ENCODE results near the gene PISD. TPM values are rescaled to one million over a fixed set of nuclear protein-coding genes. Genes with fewer than 3 reads are reported as not detected.

Gene PISD
- total and polyA plus RNA-seq, 2 of the 8 experiments (the other 6 are each of a cell fraction or from before 2014, with no cell fraction given), result 47.8 to 48.2 TPM

DNA sequence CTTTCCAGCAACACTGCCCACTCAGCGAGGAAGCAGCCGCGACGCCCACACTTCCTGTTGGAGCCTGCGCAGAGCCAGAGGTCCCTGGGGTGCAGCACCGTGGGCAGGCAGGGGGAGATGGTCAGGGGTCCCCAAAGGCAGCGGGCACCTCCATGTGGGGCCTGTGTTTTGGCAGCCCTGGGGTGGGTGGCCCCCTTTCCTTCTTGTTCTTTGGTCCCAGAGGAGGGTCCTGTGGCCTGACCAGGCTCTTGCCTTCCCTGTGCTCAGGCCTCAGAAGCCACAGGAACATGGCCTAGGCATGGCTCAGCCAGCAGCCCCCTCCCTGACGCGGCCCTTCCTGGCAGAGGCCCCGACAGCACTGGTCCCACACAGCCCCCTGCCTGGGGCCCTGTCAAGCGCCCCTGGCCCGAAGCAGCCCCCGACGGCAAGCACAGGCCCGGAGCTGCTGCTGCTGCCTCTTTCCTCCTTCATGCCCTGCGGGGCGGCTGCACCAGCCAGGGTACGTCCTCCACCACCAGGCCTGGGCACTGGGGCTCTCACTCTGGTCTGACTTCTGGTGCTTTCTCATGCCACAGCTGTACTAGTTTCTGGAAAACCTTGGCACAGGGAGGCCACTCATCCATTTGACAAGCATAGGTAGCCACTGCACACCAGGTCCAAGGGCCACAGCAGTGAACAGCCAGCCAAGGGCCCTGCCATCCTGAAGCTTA lies 47.1 kb downstream of the PISD start (continued):
- TF ChIP-seq ATF3 (IDR thresholded peaks at IDR 0.05; ENCODE audit: insufficient read depth, low read depth, low read length) (no peak), TAF7 (optimal IDR thresholded peaks at IDR 0.05; ENCODE audit: borderline replicate concordance, low read depth, low read length) (no peak), CBX5 (IDR thresholded peaks at IDR 0.05; ENCODE audit: low read depth, low read length) (no peak), SAP30 (IDR thresholded peaks at IDR 0.05; ENCODE audit: insufficient read depth, insufficient replicate concordance, low read length) (no peak), CTBP2 (IDR thresholded peaks at IDR 0.05; ENCODE audit: borderline replicate concordance, insufficient read depth, insufficient read length, low read length) (no peak)
- TF ChIP-seq, protein P1, sequence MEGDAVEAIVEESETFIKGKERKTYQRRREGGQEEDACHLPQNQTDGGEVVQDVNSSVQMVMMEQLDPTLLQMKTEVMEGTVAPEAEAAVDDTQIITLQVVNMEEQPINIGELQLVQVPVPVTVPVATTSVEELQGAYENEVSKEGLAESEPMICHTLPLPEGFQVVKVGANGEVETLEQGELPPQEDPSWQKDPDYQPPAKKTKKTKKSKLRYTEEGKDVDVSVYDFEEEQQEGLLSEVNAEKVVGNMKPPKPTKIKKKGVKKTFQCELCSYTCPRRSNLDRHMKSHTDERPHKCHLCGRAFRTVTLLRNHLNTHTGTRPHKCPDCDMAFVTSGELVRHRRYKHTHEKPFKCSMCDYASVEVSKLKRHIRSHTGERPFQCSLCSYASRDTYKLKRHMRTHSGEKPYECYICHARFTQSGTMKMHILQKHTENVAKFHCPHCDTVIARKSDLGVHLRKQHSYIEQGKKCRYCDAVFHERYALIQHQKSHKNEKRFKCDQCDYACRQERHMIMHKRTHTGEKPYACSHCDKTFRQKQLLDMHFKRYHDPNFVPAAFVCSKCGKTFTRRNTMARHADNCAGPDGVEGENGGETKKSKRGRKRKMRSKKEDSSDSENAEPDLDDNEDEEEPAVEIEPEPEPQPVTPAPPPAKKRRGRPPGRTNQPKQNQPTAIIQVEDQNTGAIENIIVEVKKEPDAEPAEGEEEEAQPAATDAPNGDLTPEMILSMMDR (IDR thresholded peaks at IDR 0.05; ENCODE audit: control extremely low read depth in 1 of 3, insufficient read depth in 1 of 3, low read depth in 1 of 3, low read length in 3 of 3), result no peak

Data from H1 (cell line).